ENCODE results near the gene POLG2.
"Not testable (repeated sequence)": the region's sequence is repeated elsewhere in the genome, so short reads cannot be mapped to it uniquely, and the experiment has no call there.

Gene POLG2

DNA sequence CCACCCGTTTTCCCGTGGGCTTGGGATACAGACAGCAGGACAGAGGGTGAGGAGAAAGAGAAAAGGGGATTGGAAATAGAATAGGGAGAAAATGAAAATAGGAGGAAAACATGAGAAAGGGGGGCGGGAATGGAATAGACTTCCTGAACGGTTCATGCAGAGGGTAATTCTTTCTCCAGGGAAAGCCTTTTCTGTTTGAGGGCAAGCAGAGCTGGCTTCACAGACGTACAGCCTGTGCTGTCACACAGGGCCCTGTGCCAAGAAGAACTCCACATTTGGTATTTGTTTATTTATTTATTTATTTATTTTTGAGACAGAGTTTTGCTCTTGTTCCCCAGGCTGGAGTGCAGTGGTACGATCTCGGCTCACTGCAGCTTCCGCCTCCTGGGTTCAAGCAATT lies 35.9 kb downstream of the POLG2 start:
- Histone ChIP-seq H3K4me3 (ENCODE audit: insufficient read length, low read depth) (no peak overlapping the region), H3K36me3 (ENCODE audit: insufficient read depth, insufficient read length, low read length) (no peaks in the 10 kb centered on the region), H3K4me1 (ENCODE audit: insufficient read depth, insufficient read length) (no peaks in the 10 kb centered on the region), H3K9ac (ENCODE audit: insufficient read length, low read depth) (no peak overlapping the region), H3K27me3 (ENCODE audit: insufficient read depth, insufficient read length) (no peaks in the 10 kb centered on the region), H3K9me3 (ENCODE audit: insufficient read depth, low read length) (no peaks in the 10 kb centered on the region)
- TF ChIP-seq ZNF274 (IDR thresholded peaks at IDR 0.05; ENCODE audit: low read depth, low read length): no peak
- TF ChIP-seq SUZ12 (IDR thresholded peaks at IDR 0.05; ENCODE audit: extremely low read depth, insufficient read depth, insufficient read length): no peak
- no peak for TF ChIP-seq YY1 (IDR thresholded peaks at IDR 0.05; ENCODE audit: insufficient read depth, insufficient read length)
- no peak for DNase-seq (ENCODE audit: low read depth, low spot score)

DNA sequence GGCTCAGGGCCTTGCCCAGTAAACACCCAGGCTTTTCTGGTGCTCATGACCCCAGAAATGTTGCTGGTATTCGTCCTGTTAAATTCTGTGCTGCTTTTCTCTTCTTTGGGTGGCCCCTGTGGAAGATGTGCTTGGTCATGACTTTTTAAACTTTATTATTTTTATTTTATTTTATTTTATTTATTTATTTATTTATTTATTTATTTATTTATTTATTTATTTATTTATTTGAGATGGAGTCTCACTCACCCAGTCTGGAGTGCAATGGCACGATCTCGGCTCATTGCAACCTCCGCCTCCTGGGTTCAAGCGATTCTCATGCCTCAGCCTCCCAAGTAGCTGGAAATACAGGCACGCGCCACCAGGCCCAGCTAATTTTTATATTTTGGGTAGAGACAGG lies 37.0 kb downstream of the POLG2 start:
- H3K9ac ChIP-seq (ENCODE audit: insufficient read length, low read depth); H3K9me3 ChIP-seq (ENCODE audit: insufficient read depth, low read length); DNase-seq (ENCODE audit: low read depth, low spot score); H3K4me1 ChIP-seq (ENCODE audit: insufficient read depth, insufficient read length); H3K4me3 ChIP-seq (ENCODE audit: insufficient read length, low read depth); H3K36me3 ChIP-seq (ENCODE audit: insufficient read depth, insufficient read length, low read length); H3K27me3 ChIP-seq (ENCODE audit: insufficient read depth, insufficient read length): not testable (repeated sequence)

DNA sequence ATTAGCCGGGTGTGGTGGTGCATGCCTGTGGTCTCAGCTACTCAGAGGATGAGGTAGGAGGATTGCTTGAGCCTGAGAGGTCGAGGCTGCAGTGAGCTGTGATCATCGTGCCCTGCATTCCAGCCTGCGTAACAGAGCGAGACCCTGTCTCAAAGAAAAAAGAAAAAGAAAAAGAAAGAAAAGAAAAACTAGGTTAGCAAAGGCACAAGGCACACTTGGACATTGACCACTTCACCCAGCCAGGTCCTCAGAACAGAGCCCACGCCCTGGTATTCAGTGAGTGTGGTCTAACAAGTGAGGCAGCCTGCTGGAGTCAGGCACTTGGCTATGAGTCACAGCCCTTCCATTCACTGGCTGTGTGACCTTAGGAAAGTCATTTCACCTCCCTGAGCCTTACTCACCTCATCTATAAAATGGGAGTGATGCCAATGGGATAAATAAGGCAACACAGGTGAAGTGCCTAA lies 37.5 kb downstream of the POLG2 start:
- TF ChIP-seq ZNF274 (IDR thresholded peaks at IDR 0.05; ENCODE audit: low read depth, low read length): no peak
- no peak for TF ChIP-seq YY1 (IDR thresholded peaks at IDR 0.05; ENCODE audit: insufficient read depth, insufficient read length)
- no peak for TF ChIP-seq SUZ12 (IDR thresholded peaks at IDR 0.05; ENCODE audit: extremely low read depth, insufficient read depth, insufficient read length)
- no peaks in the 10 kb centered on the region for H3K36me3 ChIP-seq (ENCODE audit: insufficient read depth, insufficient read length, low read length)
- no peak for DNase-seq (ENCODE audit: low read depth, low spot score)
- no peak overlapping the region for H3K9ac ChIP-seq (ENCODE audit: insufficient read length, low read depth)
- no peaks in the 10 kb centered on the region for H3K9me3 ChIP-seq (ENCODE audit: insufficient read depth, low read length)
- no peaks in the 10 kb centered on the region for H3K27me3 ChIP-seq (ENCODE audit: insufficient read depth, insufficient read length)
- H3K4me3 ChIP-seq (ENCODE audit: insufficient read length, low read depth): no peak overlapping the region
- H3K4me1 ChIP-seq (ENCODE audit: insufficient read depth, insufficient read length): no peaks in the 10 kb centered on the region

DNA sequence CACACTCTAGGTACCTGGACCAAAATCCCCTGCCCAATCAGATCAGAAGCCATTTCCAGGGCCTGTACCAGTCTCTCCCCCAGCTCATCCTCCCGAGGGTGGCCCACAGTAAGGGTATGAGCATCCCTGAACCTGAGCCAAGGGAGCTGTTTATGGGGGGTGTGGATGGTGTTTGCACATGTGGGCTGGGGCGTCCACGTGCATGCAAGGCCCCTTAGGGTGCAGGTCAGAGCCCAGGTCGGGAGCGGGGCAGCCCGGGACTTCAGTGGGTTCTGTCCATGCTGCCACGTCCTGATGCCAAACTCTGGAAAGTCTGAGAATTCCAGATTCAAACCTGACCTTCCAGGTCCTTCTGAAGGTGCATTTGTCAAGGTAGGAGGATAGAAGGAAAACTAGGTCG lies 38.1 kb downstream of the POLG2 start:
- H3K4me1 ChIP-seq (ENCODE audit: insufficient read depth, insufficient read length): no peaks in the 10 kb centered on the region
- H3K27me3 ChIP-seq (ENCODE audit: insufficient read depth, insufficient read length): no peaks in the 10 kb centered on the region
- no peak overlapping the region for H3K9ac ChIP-seq (ENCODE audit: insufficient read length, low read depth)
- H3K4me3 ChIP-seq (ENCODE audit: insufficient read length, low read depth): no peak overlapping the region
- no peak for DNase-seq (ENCODE audit: low read depth, low spot score)
- H3K36me3 ChIP-seq (ENCODE audit: insufficient read depth, insufficient read length, low read length): no peaks in the 10 kb centered on the region
- TF ChIP-seq ZNF274 (IDR thresholded peaks at IDR 0.05; ENCODE audit: low read depth, low read length): no peak
- no peak for TF ChIP-seq YY1 (IDR thresholded peaks at IDR 0.05; ENCODE audit: insufficient read depth, insufficient read length)
- no peak for TF ChIP-seq SUZ12 (IDR thresholded peaks at IDR 0.05; ENCODE audit: extremely low read depth, insufficient read depth, insufficient read length)
- H3K9me3 ChIP-seq (ENCODE audit: insufficient read depth, low read length): no peaks in the 10 kb centered on the region

DNA sequence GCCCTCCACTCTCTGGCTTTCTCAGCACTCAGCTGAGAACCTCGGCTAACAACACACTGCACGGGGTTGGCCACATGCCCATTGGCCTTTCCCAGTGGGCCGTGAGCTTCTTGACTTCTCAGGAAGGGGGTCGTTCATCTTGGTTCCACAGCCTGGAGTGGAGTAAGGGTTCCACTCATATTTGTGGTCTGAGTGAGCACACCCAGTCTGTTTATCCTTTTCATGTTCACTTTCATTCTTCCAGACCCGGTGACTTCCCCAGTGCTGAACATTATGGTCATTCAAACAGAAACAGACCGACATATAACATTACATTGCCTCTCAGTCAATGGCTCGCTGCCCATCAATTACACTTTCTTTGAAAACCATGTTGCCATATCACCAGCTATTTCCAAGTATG lies 39.7 kb downstream of the POLG2 start:
- H3K4me3 ChIP-seq (ENCODE audit: insufficient read length, low read depth): no peak overlapping the region

DNA sequence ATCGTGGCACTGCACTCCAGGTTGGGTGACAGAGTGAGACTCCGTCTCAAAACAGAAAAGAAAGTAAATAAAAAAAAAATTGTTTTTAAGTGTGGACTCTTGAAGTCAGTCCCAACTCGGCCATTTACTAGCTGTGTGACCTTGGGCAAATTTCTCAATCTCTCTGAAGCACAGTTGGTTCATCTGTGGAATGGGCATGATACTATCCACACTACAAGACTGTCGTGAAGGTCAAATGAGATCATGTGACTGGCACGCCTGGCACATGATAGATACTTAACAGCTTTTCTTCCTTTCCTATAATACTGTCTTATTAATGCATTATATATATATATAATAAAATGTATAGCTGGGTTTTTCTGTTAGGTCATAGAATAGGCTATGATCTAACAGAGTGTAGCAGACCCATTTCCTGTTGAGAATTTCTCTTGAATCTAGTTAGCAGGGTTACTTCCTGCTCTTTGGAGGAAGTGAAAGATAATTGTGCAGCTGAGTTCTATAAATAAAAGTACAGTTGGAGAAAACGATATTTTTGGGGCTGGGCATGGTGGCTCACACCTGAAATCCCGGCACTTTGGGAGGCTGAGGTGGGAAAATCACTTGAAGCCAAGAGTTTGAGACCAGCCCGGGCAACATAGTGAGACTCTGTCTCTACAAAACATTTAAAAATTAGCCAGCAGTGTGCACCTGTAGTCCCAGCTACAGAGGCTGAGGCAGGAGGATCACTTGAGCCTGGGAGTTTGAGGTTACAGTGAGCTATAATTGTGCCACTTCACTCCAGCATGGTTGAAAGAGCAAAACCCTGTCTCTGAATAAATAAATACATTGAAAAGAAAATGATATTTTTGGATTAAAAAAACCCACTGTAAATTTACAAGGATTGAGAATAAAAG lies 40.6 kb downstream of the POLG2 start:
- Histone ChIP-seq H3K4me3 (ENCODE audit: insufficient read length, low read depth) (no peak overlapping the region), H3K9me3 (ENCODE audit: insufficient read depth, low read length) (no peaks in the 10 kb centered on the region), H3K9ac (ENCODE audit: insufficient read length, low read depth) (no peak overlapping the region), H3K4me1 (ENCODE audit: insufficient read depth, insufficient read length) (no peaks in the 10 kb centered on the region), H3K36me3 (ENCODE audit: insufficient read depth, insufficient read length, low read length) (no peaks in the 10 kb centered on the region), H3K27me3 (ENCODE audit: insufficient read depth, insufficient read length) (no peaks in the 10 kb centered on the region)
- no peak for TF ChIP-seq SUZ12 (IDR thresholded peaks at IDR 0.05; ENCODE audit: extremely low read depth, insufficient read depth, insufficient read length)
- no peak for TF ChIP-seq YY1 (IDR thresholded peaks at IDR 0.05; ENCODE audit: insufficient read depth, insufficient read length)
- DNase-seq (ENCODE audit: low read depth, low spot score): no peak

More for the DNA sequence above, 39.7 kb downstream of the POLG2 start:
- Histone ChIP-seq H3K27me3 (ENCODE audit: insufficient read depth, insufficient read length) (no peaks in the 10 kb centered on the region), H3K9ac (ENCODE audit: insufficient read length, low read depth) (no peak overlapping the region), H3K9me3 (ENCODE audit: insufficient read depth, low read length) (no peaks in the 10 kb centered on the region), H3K4me1 (ENCODE audit: insufficient read depth, insufficient read length) (no peaks in the 10 kb centered on the region), H3K36me3 (ENCODE audit: insufficient read depth, insufficient read length, low read length) (no peaks in the 10 kb centered on the region)
- DNase-seq (ENCODE audit: low read depth, low spot score): no peak
- TF ChIP-seq SUZ12 (IDR thresholded peaks at IDR 0.05; ENCODE audit: extremely low read depth, insufficient read depth, insufficient read length): no peak
- TF ChIP-seq ZNF274 (IDR thresholded peaks at IDR 0.05; ENCODE audit: low read depth, low read length): no peak
- TF ChIP-seq YY1 (IDR thresholded peaks at IDR 0.05; ENCODE audit: insufficient read depth, insufficient read length): no peak

DNA sequence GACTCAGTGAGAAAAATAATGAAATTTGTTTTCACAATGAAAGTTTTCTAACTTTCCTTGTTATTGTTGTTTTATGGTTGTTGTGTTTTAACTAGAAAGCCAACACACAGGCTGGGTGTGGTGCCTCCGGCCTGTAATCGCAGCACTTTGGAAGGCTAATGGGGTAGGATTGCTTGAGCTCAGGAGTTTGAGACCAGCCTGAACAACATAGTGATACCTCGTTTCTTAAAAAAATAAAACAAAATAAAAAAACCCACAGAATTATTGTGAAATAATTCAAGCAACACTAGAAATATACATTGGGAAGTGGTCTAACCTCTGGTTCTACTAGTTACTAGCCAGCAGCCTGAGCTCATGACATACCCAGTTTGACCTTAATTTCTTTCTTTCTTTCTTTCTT lies 47.3 kb downstream of the POLG2 start:
- Histone ChIP-seq H3K9ac (ENCODE audit: insufficient read length, low read depth) (no peak overlapping the region), H3K27me3 (ENCODE audit: insufficient read depth, insufficient read length) (no peaks in the 10 kb centered on the region), H3K9me3 (ENCODE audit: insufficient read depth, low read length) (no peaks in the 10 kb centered on the region), H3K4me1 (ENCODE audit: insufficient read depth, insufficient read length) (no peaks in the 10 kb centered on the region), H3K36me3 (ENCODE audit: insufficient read depth, insufficient read length, low read length) (no peaks in the 10 kb centered on the region), H3K4me3 (ENCODE audit: insufficient read length, low read depth) (no peak overlapping the region)
- TF ChIP-seq SUZ12 (IDR thresholded peaks at IDR 0.05; ENCODE audit: extremely low read depth, insufficient read depth, insufficient read length): no peak
- no peak for TF ChIP-seq ZNF274 (IDR thresholded peaks at IDR 0.05; ENCODE audit: low read depth, low read length)
- no peak for TF ChIP-seq YY1 (IDR thresholded peaks at IDR 0.05; ENCODE audit: insufficient read depth, insufficient read length)
- DNase-seq (ENCODE audit: low read depth, low spot score): no peak

Data from NT2/D1 (cell line).